Stomach (tissue), 4 donors: Measurements from ENCODE around the gene WDR62.

Experiments used
- POLR2AphosphoS5 ChIP-seq, 3 donors: sonication (generic); formaldehyde crosslinking; IDR thresholded peaks; one replicate each; pipeline ENCODE4 v1.6.1; 2016; ENCODE audit warnings: antibody characterized with exemption in 3 of 3
- TF ChIP-seq, protein P1 (sequence below), 7 experiments: fragments of 450-650 bp in 4 of 7; fragments of 200-600 bp in 3 of 7; sonication (generic) in 3 of 7; IDR thresholded peaks; one replicate each; pipeline ENCODE4 v1.5.1; 2016 to 2019; ENCODE audit warnings: antibody characterized with exemption in 7 of 7, control low read depth in 2 of 7, mild to moderate bottlenecking in 1 of 7

GRCh38 chr19:36121486-36122124, 66.9 kb downstream of the WDR62 start:
- no peak for TF ChIP-seq POLR2AphosphoS5 (IDR thresholded peaks at IDR 0.05)
- TF ChIP-seq, protein P1, sequence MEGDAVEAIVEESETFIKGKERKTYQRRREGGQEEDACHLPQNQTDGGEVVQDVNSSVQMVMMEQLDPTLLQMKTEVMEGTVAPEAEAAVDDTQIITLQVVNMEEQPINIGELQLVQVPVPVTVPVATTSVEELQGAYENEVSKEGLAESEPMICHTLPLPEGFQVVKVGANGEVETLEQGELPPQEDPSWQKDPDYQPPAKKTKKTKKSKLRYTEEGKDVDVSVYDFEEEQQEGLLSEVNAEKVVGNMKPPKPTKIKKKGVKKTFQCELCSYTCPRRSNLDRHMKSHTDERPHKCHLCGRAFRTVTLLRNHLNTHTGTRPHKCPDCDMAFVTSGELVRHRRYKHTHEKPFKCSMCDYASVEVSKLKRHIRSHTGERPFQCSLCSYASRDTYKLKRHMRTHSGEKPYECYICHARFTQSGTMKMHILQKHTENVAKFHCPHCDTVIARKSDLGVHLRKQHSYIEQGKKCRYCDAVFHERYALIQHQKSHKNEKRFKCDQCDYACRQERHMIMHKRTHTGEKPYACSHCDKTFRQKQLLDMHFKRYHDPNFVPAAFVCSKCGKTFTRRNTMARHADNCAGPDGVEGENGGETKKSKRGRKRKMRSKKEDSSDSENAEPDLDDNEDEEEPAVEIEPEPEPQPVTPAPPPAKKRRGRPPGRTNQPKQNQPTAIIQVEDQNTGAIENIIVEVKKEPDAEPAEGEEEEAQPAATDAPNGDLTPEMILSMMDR (IDR thresholded peaks at IDR 0.05), result no peak
